Stimulated activated CD4-positive, alpha-beta T cell treated with anti-CD3 and anti-CD28 coated beads, TNF-alpha, amount 100 ng/mL, for 24 hours (primary cell): ENCODE results near the gene ATP6AP2.
"Not testable (repeated sequence)": the region's sequence is repeated elsewhere in the genome, so short reads cannot be mapped to it uniquely, and the experiment has no call there.

ENCODE experiments used
- DNase-seq, 3 experiments: peaks; one replicate each; pipeline ENCODE4 v3.0.0-alpha.2; 2020; ENCODE audit warnings: low read depth in 3 of 3

ATP6AP2 gene

GRCh38 chrX:40576291-40576690 lies 4.5 kb upstream of the ATP6AP2 start:
- DNase-seq: no peak

GRCh38 chrX:40578039-40578695 lies 2.6 kb upstream of the ATP6AP2 start:
- DNase-seq: no peak

- DNase-seq: no peak
These were observed 1.6 kb upstream of the ATP6AP2 start for GRCh38 chrX:40579141-40579540.

GRCh38 chrX:40579900-40580536 lies 752 bp upstream of the ATP6AP2 start:
- no peak for DNase-seq

GRCh38 chrX:40581336-40581920 lies 658 bp downstream of the ATP6AP2 start:
- no peak for DNase-seq

GRCh38 chrX:40582178-40582577 lies 1.4 kb downstream of the ATP6AP2 start:
- DNase-seq: not testable (repeated sequence)

GRCh38 chrX:40582811-40583210 lies 2.0 kb downstream of the ATP6AP2 start:
- DNase-seq: no peak

GRCh38 chrX:40587623-40588022 lies 6.9 kb downstream of the ATP6AP2 start:
- DNase-seq: not testable (repeated sequence)

- DNase-seq: peak in 1 of 3 experiments; percentile 7
These were observed 9.0 kb downstream of the ATP6AP2 start for GRCh38 chrX:40589616-40590321.

- no peak for DNase-seq
These were observed 22.7 kb downstream of the ATP6AP2 start for GRCh38 chrX:40603446-40603845.

- no peak for DNase-seq
These were observed 26.6 kb downstream of the ATP6AP2 start for GRCh38 chrX:40607381-40607780.

GRCh38 chrX:40612511-40612910 lies 31.7 kb downstream of the ATP6AP2 start:
- no peak for DNase-seq

GRCh38 chrX:40615976-40616375 lies 35.2 kb downstream of the ATP6AP2 start:
- DNase-seq: no peak

- DNase-seq: no peak
These were observed 36.8 kb downstream of the ATP6AP2 start for GRCh38 chrX:40617566-40617965.

GRCh38 chrX:40622479-40623138 lies 41.8 kb downstream of the ATP6AP2 start:
- no peak for DNase-seq

- DNase-seq: no peak
These were observed 42.4 kb downstream of the ATP6AP2 start, which contains the start of gene MPC1L for GRCh38 chrX:40623139-40623536. TSS of gene MPC1L (plus strand) at chrX:40623428. CDS start at chrX:40623566, 138 bp downstream.

- DNase-seq: no peak
These were observed 42.9 kb downstream of the ATP6AP2 start for GRCh38 chrX:40623665-40624064.

GRCh38 chrX:40625294-40625693 lies 44.5 kb downstream of the ATP6AP2 start:
- no peak for DNase-seq

- DNase-seq: no peak
These were observed 47.7 kb downstream of the ATP6AP2 start for GRCh38 chrX:40628506-40628905.

GRCh38 chrX:40632199-40632598 lies 51.4 kb downstream of the ATP6AP2 start:
- no peak for DNase-seq

- no peak for DNase-seq
These were observed 56.9 kb downstream of the ATP6AP2 start for GRCh38 chrX:40637687-40638086.

GRCh38 chrX:40644176-40644575 lies 63.4 kb downstream of the ATP6AP2 start:
- no peak for DNase-seq
